H9 (cell line): ENCODE data around the gene DPP6. TPM values are rescaled to one million over a fixed set of nuclear protein-coding genes. Genes with fewer than 3 reads are reported as not detected.

Source experiments
- DNase-seq: peaks from one replicate; pipeline ENCODE4 v3.0.0-alpha.2; 2017
- H2AFZ ChIP-seq: one replicate; pipeline ENCODE4 v1.6.1; 2013; ENCODE audit warnings: mild to moderate bottlenecking, low read length, control low read depth, moderate library complexity
- H2AK5ac ChIP-seq: 2 replicates; pipeline ENCODE4 v1.6.1; 2013; ENCODE audit warnings: low read length, control low read depth, mixed read lengths; ENCODE audit not compliant: insufficient read length
- H2BK120ac ChIP-seq: one replicate; pipeline ENCODE4 v1.6.1; 2013; ENCODE audit warnings: low read depth, mild to moderate bottlenecking, low read length, control low read depth, inconsistent platforms; ENCODE audit not compliant: poor library complexity, severe bottlenecking
- H2BK12ac ChIP-seq: 2 replicates; pipeline ENCODE4 v1.6.1; 2013; ENCODE audit warnings: low read length, control low read depth, mixed read lengths, low read depth; ENCODE audit not compliant: insufficient read length
- H2BK15ac ChIP-seq: 2 replicates; pipeline ENCODE4 v1.6.1; 2013; ENCODE audit warnings: low read depth, low read length, control low read depth
- H2BK20ac ChIP-seq: one replicate; pipeline ENCODE4 v1.6.1; 2013; ENCODE audit warnings: low read depth, mild to moderate bottlenecking, low read length, control low read depth, inconsistent platforms; ENCODE audit not compliant: poor library complexity, severe bottlenecking
- H2BK5ac ChIP-seq: 2 replicates; pipeline ENCODE4 v1.6.1; 2013; ENCODE audit warnings: low read length, control low read depth, mixed read lengths; ENCODE audit not compliant: insufficient read length
- H3K14ac ChIP-seq: 2 replicates; pipeline ENCODE4 v1.6.1; 2013; ENCODE audit warnings: low read length, control low read depth; ENCODE audit not compliant: insufficient read depth
- H3K18ac ChIP-seq: 2 replicates; pipeline ENCODE4 v1.6.1; 2013; ENCODE audit warnings: low read depth, mild to moderate bottlenecking, mixed read lengths, low read length, control low read depth; ENCODE audit not compliant: insufficient read length
- H3K23ac ChIP-seq: 2 replicates; pipeline ENCODE4 v1.6.1; 2013; ENCODE audit warnings: low read length, control low read depth, mixed read lengths, low read depth; ENCODE audit not compliant: insufficient read length
- H3K23me2 ChIP-seq: 2 replicates; pipeline ENCODE4 v1.6.1; 2013; ENCODE audit warnings: low read depth, mild to moderate bottlenecking, mixed read lengths, low read length, control low read depth; ENCODE audit not compliant: insufficient read length, poor library complexity, severe bottlenecking
- H3K27ac ChIP-seq: 2 replicates; pipeline ENCODE4 v1.5.1; 2013; ENCODE audit warnings: low read length, control low read depth, mixed read lengths, low read depth; ENCODE audit not compliant: insufficient read length
- H3K27me3 ChIP-seq: 2 replicates; pipeline ENCODE4 v1.6.1; 2013; ENCODE audit warnings: low read length, control low read depth, inconsistent platforms; ENCODE audit not compliant: insufficient read depth
- H3K4ac ChIP-seq: 2 replicates; pipeline ENCODE4 v1.6.1; 2013; ENCODE audit warnings: low read depth, mild to moderate bottlenecking, control low read depth, inconsistent platforms, low read length, moderate library complexity
- H3K4me1 ChIP-seq: 2 replicates; pipeline ENCODE4 v1.6.1; 2013; ENCODE audit warnings: low read length, control low read depth, inconsistent platforms; ENCODE audit not compliant: insufficient read depth
- H3K4me2 ChIP-seq: 2 replicates; pipeline ENCODE4 v1.6.1; 2013; ENCODE audit warnings: low read length, control low read depth, mixed read lengths; ENCODE audit not compliant: insufficient read length, insufficient read depth
- H3K56ac ChIP-seq: 2 replicates; pipeline ENCODE4 v1.6.1; 2013; ENCODE audit warnings: low read depth, mild to moderate bottlenecking, mixed read lengths, low read length, control low read depth; ENCODE audit not compliant: insufficient read length
- H3K79me1 ChIP-seq: 2 replicates; pipeline ENCODE4 v1.6.1; 2013; ENCODE audit warnings: low read depth, mild to moderate bottlenecking, moderate library complexity, low read length, control low read depth, inconsistent platforms; ENCODE audit not compliant: insufficient read depth, poor library complexity, severe bottlenecking
- H3K79me2 ChIP-seq: 2 replicates; pipeline ENCODE4 v1.6.1; 2013; ENCODE audit warnings: low read length, control low read depth, inconsistent platforms; ENCODE audit not compliant: insufficient read depth
- H3K9ac ChIP-seq: 2 replicates; pipeline ENCODE4 v1.6.1; 2013; ENCODE audit warnings: low read length, control low read depth, mixed read lengths; ENCODE audit not compliant: insufficient read length; ENCODE audit errors: extremely low read depth
- H3K9me3 ChIP-seq: one replicate; pipeline ENCODE4 v1.6.1; 2013; ENCODE audit warnings: low read depth, low read length, inconsistent platforms; ENCODE audit not compliant: control insufficient read depth
- H3T11ph ChIP-seq: one replicate; pipeline ENCODE4 v1.6.1; 2013; ENCODE audit warnings: mild to moderate bottlenecking, low read length, control low read depth, inconsistent platforms
- H4K20me1 ChIP-seq: one replicate; pipeline ENCODE4 v1.6.1; 2013; ENCODE audit not compliant: control insufficient read depth, insufficient read length, insufficient read depth
- H4K5ac ChIP-seq: 2 replicates; pipeline ENCODE4 v1.6.1; 2013; ENCODE audit warnings: low read depth, mild to moderate bottlenecking, mixed read lengths, low read length, control low read depth; ENCODE audit not compliant: insufficient read length
- H4K8ac ChIP-seq: replicated peaks from 2 replicates; pipeline ENCODE4 v1.6.1; 2013; ENCODE audit warnings: low read length, control low read depth, mixed read lengths, low read depth; ENCODE audit not compliant: insufficient read length
- H4K91ac ChIP-seq: 2 replicates; pipeline ENCODE4 v1.6.1; 2013; ENCODE audit warnings: low read depth, mild to moderate bottlenecking, moderate library complexity, mixed read lengths, low read length, control low read depth; ENCODE audit not compliant: insufficient read length
- H3K27ac Mint-ChIP-seq, 3 experiments: 2 replicates in 2 of 3; 3 replicates in 1 of 3; pipeline ENCODE4 v1.8.0; 2020 to 2021; ENCODE audit warnings: mixed read lengths in 3 of 3, mild to moderate bottlenecking in 1 of 3, moderate library complexity in 1 of 3
- H3K27me3 Mint-ChIP-seq: 2 replicates; pipeline ENCODE4 v1.8.0; 2021; ENCODE audit warnings: low read depth, mild to moderate bottlenecking, moderate library complexity, mixed read lengths
- H3K36me3 Mint-ChIP-seq, 3 experiments: 2 replicates in 2 of 3; 3 replicates in 1 of 3; pipeline ENCODE4 v1.8.0; 2020 to 2021; ENCODE audit warnings: low read depth in 3 of 3, mixed read lengths in 3 of 3; ENCODE audit not compliant: insufficient read depth in 1 of 3
- H3K4me1 Mint-ChIP-seq, 2 experiments: 2 replicates each; pipeline ENCODE4 v1.8.0; 2020; ENCODE audit warnings: mixed read lengths in 2 of 2
- H3K4me3 Mint-ChIP-seq, 2 experiments: 2 replicates in 1 of 2; 3 replicates in 1 of 2; pipeline ENCODE4 v1.8.0; 2020 to 2021; ENCODE audit warnings: mild to moderate bottlenecking in 2 of 2, mixed read lengths in 2 of 2, moderate library complexity in 1 of 2
- H3K9me3 Mint-ChIP-seq, 2 experiments: 2 replicates in 1 of 2; 3 replicates in 1 of 2; pipeline ENCODE4 v1.8.0; 2020; ENCODE audit warnings: mild to moderate bottlenecking in 2 of 2, mixed read lengths in 2 of 2, moderate library complexity in 1 of 2
- CTCF ChIP-seq: fragments of 200-600 bp; sonication (generic); conservative IDR thresholded peaks from 3 replicates; pipeline ENCODE4 v1.8.0; 2021; ENCODE audit warnings: antibody characterized with exemption, mild to moderate bottlenecking
- WGBS: extraction: QIAGEN DNeasy Blood & Tissue Kit; methylation state at CpG from one replicate; pipeline ENCODE4 v1.1.7; 2013; ENCODE audit warnings: missing lambda C conversion rate, low lambda C conversion rate, mixed read lengths; ENCODE audit not compliant: insufficient read length; ENCODE audit errors: extremely low coverage; 5-methylcytosine and 5-hydroxymethylcytosine counted together
- total RNA-seq: library from RNA; stranded (reverse); gene quantifications from 2 replicates; pipeline ENCODE4 v1.2.1, GENCODE V29; 2021

The DPP6 gene
- total RNA-seq, 1 experiment from 2014 or later: 4.5 TPM

- H4K8ac ChIP-seq: no peak overlapping the region
- Mint-ChIP-seq H3K4me3 (no peak overlapping the region), H3K27ac (no peak overlapping the region), H3K36me3 (peaks cover 17 to 23% (median 21%) of the 10 kb centered on the region in 3 experiments), H3K4me1 (0 out of 4 replicates have a peak, but pooled peaks cover 0 to 2% of the 10 kb centered on the region in 2 experiments), H3K9me3 (peaks cover 58% of the 10 kb centered on the region in 2 experiments), H3K27me3 (peaks cover 5% of the 10 kb centered on the region; the same call in 1 of the 2 replicates)
- H3K79me1 ChIP-seq: no peaks in the 10 kb centered on the region
- no peak overlapping the region for H3K14ac ChIP-seq
- H3K4me2 ChIP-seq: no peak overlapping the region
- H3K27ac ChIP-seq: no peak overlapping the region
- H3K9me3 ChIP-seq: peaks cover 14% of the 10 kb centered on the region
- H3K9ac ChIP-seq: no peak overlapping the region
- H3K23me2 ChIP-seq: no peaks in the 10 kb centered on the region
- no peak overlapping the region for H2BK12ac ChIP-seq
- H2BK15ac ChIP-seq: no peak overlapping the region
- no peak for DNase-seq
- no peaks in the 10 kb centered on the region for H3K27me3 ChIP-seq
- H2AK5ac ChIP-seq: no peak overlapping the region
- H2AFZ ChIP-seq: no peak overlapping the region
- WGBS: no CpG with 5 or more reads among the region's 4 CpGs
- no peak for TF ChIP-seq CTCF
- H3K23ac ChIP-seq: no peak overlapping the region
- H3K79me2 ChIP-seq: no peaks in the 10 kb centered on the region
- H2BK20ac ChIP-seq: no peak overlapping the region
- H3K18ac ChIP-seq: no peak overlapping the region
- no peak overlapping the region for H3K4ac ChIP-seq
- no peaks in the 10 kb centered on the region; the same call in 1 of the 2 replicates for H3K4me1 ChIP-seq
- no peak overlapping the region for H4K5ac ChIP-seq
- peaks cover 5% of the 10 kb centered on the region for H4K20me1 ChIP-seq
- no peak overlapping the region for H4K91ac ChIP-seq
- no peak overlapping the region for H2BK120ac ChIP-seq
- no peak overlapping the region for H3T11ph ChIP-seq
- H3K56ac ChIP-seq: no peak overlapping the region
- H2BK5ac ChIP-seq: no peak overlapping the region
Observed at GRCh38 chr7:154726368-154726767, 674.2 kb downstream of the DPP6 start.
